GM12864 (cell line): ENCODE data around the gene KLHL25.

Experiments
- DNase-seq: peaks from one replicate; pipeline ENCODE4 v3.0.0-alpha.2; 2011; ENCODE audit warnings: low read depth
- H3K4me3 ChIP-seq: 2 replicates; pipeline ENCODE4 v1.5.1; 2011; ENCODE audit warnings: mild to moderate bottlenecking, low read depth, low read length, control low read depth
- CTCF ChIP-seq: IDR thresholded peaks from 2 replicates; pipeline ENCODE4 v1.5.1; 2011; ENCODE audit warnings: low read depth, mild to moderate bottlenecking, moderate library complexity, low read length, control low read depth, inconsistent platforms; ENCODE audit errors: missing control alignments

KLHL25 gene

GRCh38 chr15:85760531-85761371 is 34.0 kb downstream of the KLHL25 start:
- no peak overlapping the region for H3K4me3 ChIP-seq
- no peak for DNase-seq
- TF ChIP-seq CTCF: no peak

- no peak overlapping the region for H3K4me3 ChIP-seq
- TF ChIP-seq CTCF: no peak
- DNase-seq: no peak
Observed at GRCh38 chr15:85760049-85760448, 34.7 kb downstream of the KLHL25 start.

- TF ChIP-seq CTCF: no peak
- no peak overlapping the region for H3K4me3 ChIP-seq
- DNase-seq: no peak
Observed at GRCh38 chr15:85759376-85759775, 35.3 kb downstream of the KLHL25 start.

- no peak for TF ChIP-seq CTCF
- DNase-seq: no peak
- H3K4me3 ChIP-seq: no peak overlapping the region
Observed at GRCh38 chr15:85758655-85758978, 36.1 kb downstream of the KLHL25 start.

- no peak overlapping the region for H3K4me3 ChIP-seq
- TF ChIP-seq CTCF: no peak
- DNase-seq: no peak
Observed at GRCh38 chr15:85757939-85758654, 36.6 kb downstream of the KLHL25 start.

- DNase-seq: no peak
- no peak for TF ChIP-seq CTCF
- H3K4me3 ChIP-seq: no peak overlapping the region
Observed at GRCh38 chr15:85757073-85757938, 37.4 kb downstream of the KLHL25 start.
